Measurements from ENCODE around the gene RPUSD1.

DNA sequence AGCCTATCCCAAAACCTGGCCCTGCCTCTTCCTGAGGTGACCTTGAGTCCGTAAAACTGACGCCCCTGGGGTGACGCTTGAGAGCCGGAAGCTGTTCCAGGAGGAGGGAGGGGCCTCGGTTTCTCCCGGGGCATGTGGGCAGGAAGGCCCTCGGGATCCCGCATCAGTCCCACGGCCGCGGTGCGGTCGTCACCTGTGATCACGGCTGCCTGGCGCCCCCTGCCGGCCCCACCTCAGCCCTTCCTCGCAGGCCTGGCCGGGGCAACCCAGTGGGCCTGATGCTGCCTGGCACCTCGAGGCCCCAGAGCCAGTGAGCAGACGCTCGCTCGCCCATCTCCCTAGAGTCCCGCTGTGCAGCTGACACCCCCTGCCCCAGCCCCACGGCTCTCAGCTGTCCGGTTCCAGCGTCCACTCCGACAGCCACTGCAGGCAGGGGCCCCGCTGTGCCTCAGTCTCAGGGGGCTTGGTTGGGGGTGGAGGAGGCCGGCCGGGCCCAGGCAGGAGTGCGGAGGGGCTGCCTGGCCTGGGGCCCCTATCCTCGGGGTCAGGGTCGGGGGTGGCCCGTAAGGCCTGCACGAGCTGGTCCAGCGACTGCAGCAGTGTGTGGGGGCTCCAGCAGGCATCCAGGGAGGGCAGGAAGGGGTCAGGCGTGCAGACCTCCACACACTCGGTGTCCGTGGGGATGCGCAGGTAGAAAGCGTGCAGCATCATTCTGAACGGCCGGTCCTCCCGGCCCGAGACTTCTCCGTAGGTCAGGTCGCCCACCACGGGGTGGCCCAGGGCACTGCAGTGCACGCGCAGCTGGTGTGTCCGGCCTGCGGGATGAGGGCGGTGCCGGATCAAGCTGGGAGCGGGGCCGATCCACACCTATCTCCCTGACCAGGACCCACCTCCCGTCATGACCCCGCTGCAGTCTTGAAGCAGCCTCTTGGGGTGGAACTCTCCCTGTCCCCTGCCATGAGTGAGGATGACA is 2.3 kb downstream of the RPUSD1 start:
- TF ChIP-seq, protein P1, sequence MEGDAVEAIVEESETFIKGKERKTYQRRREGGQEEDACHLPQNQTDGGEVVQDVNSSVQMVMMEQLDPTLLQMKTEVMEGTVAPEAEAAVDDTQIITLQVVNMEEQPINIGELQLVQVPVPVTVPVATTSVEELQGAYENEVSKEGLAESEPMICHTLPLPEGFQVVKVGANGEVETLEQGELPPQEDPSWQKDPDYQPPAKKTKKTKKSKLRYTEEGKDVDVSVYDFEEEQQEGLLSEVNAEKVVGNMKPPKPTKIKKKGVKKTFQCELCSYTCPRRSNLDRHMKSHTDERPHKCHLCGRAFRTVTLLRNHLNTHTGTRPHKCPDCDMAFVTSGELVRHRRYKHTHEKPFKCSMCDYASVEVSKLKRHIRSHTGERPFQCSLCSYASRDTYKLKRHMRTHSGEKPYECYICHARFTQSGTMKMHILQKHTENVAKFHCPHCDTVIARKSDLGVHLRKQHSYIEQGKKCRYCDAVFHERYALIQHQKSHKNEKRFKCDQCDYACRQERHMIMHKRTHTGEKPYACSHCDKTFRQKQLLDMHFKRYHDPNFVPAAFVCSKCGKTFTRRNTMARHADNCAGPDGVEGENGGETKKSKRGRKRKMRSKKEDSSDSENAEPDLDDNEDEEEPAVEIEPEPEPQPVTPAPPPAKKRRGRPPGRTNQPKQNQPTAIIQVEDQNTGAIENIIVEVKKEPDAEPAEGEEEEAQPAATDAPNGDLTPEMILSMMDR (conservative IDR thresholded peaks at IDR 0.05): peak; percentile 81
- no peak for TF ChIP-seq EZH2 (IDR thresholded peaks at IDR 0.05; ENCODE audit: low read depth)

Measured in PC-9 (cell line).